ENCODE measurements around the gene SHC3. TPM values are rescaled to one million over a fixed set of nuclear protein-coding genes. Genes with fewer than 3 reads are reported as not detected.

SHC3 gene
- total RNA-seq, 1 donor from 2014 or later, result 0.21 TPM

GRCh38 chr9:88971131-88971960, 207.3 kb downstream of the SHC3 start:
- DNase-seq (ENCODE audit: extremely low spot score, unreplicated experiment), result peak; percentile 56
- H3K36me3 Mint-ChIP-seq (ENCODE audit: unreplicated experiment), result no peaks in the 10 kb centered on the region
- TF ChIP-seq, protein P1, sequence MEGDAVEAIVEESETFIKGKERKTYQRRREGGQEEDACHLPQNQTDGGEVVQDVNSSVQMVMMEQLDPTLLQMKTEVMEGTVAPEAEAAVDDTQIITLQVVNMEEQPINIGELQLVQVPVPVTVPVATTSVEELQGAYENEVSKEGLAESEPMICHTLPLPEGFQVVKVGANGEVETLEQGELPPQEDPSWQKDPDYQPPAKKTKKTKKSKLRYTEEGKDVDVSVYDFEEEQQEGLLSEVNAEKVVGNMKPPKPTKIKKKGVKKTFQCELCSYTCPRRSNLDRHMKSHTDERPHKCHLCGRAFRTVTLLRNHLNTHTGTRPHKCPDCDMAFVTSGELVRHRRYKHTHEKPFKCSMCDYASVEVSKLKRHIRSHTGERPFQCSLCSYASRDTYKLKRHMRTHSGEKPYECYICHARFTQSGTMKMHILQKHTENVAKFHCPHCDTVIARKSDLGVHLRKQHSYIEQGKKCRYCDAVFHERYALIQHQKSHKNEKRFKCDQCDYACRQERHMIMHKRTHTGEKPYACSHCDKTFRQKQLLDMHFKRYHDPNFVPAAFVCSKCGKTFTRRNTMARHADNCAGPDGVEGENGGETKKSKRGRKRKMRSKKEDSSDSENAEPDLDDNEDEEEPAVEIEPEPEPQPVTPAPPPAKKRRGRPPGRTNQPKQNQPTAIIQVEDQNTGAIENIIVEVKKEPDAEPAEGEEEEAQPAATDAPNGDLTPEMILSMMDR (IDR thresholded peaks at IDR 0.05), result no peak
- no peaks in the 10 kb centered on the region for H3K4me1 Mint-ChIP-seq (ENCODE audit: unreplicated experiment)
- no peak overlapping the region for H3K4me3 Mint-ChIP-seq (ENCODE audit: unreplicated experiment)
- H3K27ac Mint-ChIP-seq (ENCODE audit: unreplicated experiment), result no peak overlapping the region
- peaks cover 29% of the 10 kb centered on the region for H3K27me3 Mint-ChIP-seq (ENCODE audit: unreplicated experiment)
- H3K9me3 Mint-ChIP-seq (ENCODE audit: unreplicated experiment), result no peaks in the 10 kb centered on the region

- H3K27ac Mint-ChIP-seq (ENCODE audit: unreplicated experiment), result no peak overlapping the region
- H3K27me3 Mint-ChIP-seq (ENCODE audit: unreplicated experiment), result peaks cover 32% of the 10 kb centered on the region
- H3K9me3 Mint-ChIP-seq (ENCODE audit: unreplicated experiment), result no peaks in the 10 kb centered on the region
- H3K36me3 Mint-ChIP-seq (ENCODE audit: unreplicated experiment), result no peaks in the 10 kb centered on the region
- no peaks in the 10 kb centered on the region for H3K4me1 Mint-ChIP-seq (ENCODE audit: unreplicated experiment)
- TF ChIP-seq, protein P1 (IDR thresholded peaks at IDR 0.05), result no peak
- H3K4me3 Mint-ChIP-seq (ENCODE audit: unreplicated experiment), result no peak overlapping the region
- DNase-seq (ENCODE audit: extremely low spot score, unreplicated experiment), result peak; percentile 57
These were observed 208.8 kb downstream of the SHC3 start for GRCh38 chr9:88969646-88970373.

DNA sequence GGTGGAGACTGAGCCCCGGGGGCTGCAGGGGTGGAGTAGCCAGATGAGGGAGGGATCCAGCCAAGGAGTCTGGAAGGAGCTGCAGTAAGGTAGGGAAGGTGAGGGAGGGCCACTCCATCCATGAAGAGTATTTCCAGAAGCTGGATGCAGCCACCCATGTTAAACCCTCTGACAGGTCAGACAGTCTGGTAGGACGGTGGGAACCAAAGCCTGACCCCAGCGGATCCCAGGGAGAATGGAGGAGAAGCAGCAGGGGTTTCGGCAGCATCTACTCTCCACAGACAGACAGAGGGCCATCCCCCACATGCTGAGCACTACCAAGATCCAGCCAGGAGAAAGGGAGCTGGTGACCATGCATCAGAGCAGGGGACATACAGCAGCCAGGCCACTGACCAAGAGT, 209.8 kb downstream of the SHC3 start:
- Mint-ChIP-seq H3K4me3 (ENCODE audit: unreplicated experiment) (no peak overlapping the region), H3K36me3 (ENCODE audit: unreplicated experiment) (no peaks in the 10 kb centered on the region), H3K27me3 (ENCODE audit: unreplicated experiment) (peaks cover 37% of the 10 kb centered on the region), H3K4me1 (ENCODE audit: unreplicated experiment) (no peaks in the 10 kb centered on the region), H3K27ac (ENCODE audit: unreplicated experiment) (no peak overlapping the region), H3K9me3 (ENCODE audit: unreplicated experiment) (no peaks in the 10 kb centered on the region)
- DNase-seq (ENCODE audit: extremely low spot score, unreplicated experiment), result peak; percentile 63
- TF ChIP-seq, protein P1 (IDR thresholded peaks at IDR 0.05), result no peak

DNA sequence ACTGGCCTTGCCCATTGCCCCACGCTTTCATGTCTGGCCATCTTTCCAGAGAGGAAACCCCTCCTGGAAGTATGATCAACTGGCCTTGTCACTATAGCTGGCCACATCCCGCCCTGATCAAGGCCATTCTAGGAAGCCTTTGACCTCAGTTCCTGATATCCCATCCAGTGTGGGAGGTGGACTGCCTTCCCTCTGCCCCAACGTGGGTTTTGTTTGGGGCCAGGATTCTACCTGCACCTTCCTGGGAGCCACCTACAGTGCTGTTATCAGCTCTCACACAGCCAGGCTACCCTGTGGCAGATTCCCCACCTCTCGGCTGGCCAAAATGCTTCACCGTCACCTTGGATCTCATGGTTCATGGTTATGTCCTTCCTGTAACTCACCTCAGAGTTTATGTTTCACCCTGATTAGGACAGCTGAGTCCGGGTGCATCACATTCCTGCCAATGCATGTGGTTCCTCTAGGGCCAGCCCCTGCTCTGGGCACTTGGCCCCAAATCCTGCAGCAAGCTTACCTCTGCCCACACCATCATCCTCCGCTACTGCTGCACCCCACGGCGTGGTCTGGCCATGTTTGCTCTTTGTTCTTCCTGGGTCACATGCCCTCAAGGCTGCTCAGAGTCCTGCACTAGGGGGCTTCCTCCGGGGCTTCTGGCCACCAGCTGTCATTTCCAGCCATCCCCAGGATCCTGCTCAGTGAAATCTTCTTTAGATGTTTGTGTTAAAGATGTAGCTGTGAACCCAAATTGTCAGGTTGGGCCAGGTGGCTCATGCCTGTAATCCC, 211.5 kb downstream of the SHC3 start:
- no peak overlapping the region for H3K27ac Mint-ChIP-seq (ENCODE audit: unreplicated experiment)
- no peak overlapping the region for H3K4me3 Mint-ChIP-seq (ENCODE audit: unreplicated experiment)
- no peaks in the 10 kb centered on the region for H3K4me1 Mint-ChIP-seq (ENCODE audit: unreplicated experiment)
- no peaks in the 10 kb centered on the region for H3K9me3 Mint-ChIP-seq (ENCODE audit: unreplicated experiment)
- H3K27me3 Mint-ChIP-seq (ENCODE audit: unreplicated experiment), result peaks cover 47% of the 10 kb centered on the region
- no peaks in the 10 kb centered on the region for H3K36me3 Mint-ChIP-seq (ENCODE audit: unreplicated experiment)
- TF ChIP-seq, protein P1 (IDR thresholded peaks at IDR 0.05), result no peak
- peak; percentile 65 for DNase-seq (ENCODE audit: extremely low spot score, unreplicated experiment)

Measured in osteocyte (in vitro differentiated cells).